ENCODE results near the gene GADL1.

The GADL1 gene

DNA sequence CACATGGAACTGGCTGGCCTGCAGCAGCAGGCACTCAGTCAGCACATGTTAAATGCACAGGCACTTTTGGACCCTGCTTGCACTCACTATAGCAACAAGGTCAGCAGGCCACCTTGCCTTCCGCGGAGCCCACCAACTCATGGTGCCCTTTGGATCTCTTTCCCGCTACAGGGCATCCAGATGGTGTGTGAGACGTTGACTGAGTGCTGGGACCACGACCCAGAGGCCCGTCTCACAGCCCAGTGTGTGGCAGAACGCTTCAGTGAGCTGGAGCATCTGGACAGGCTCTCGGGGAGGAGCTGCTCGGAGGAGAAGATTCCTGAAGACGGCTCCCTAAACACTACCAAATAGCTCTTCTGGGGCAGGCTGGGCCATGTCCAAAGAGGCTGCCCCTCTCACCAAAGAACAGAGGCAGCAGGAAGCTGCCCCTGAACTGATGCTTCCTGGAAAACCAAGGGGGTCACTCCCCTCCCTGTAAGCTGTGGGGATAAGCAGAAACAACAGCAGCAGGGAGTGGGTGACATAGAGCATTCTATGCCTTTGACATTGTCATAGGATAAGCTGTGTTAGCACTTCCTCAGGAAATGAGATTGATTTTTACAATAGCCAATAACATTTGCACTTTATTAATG, 203.1 kb downstream of the GADL1 start:
- TF ChIP-seq CTCF (IDR thresholded peaks at IDR 0.05; ENCODE audit: insufficient read depth, low read length) (no peak), POLR2AphosphoS5 (IDR thresholded peaks at IDR 0.05; ENCODE audit: low read depth) (no peak)
- TF ChIP-seq, protein P1, sequence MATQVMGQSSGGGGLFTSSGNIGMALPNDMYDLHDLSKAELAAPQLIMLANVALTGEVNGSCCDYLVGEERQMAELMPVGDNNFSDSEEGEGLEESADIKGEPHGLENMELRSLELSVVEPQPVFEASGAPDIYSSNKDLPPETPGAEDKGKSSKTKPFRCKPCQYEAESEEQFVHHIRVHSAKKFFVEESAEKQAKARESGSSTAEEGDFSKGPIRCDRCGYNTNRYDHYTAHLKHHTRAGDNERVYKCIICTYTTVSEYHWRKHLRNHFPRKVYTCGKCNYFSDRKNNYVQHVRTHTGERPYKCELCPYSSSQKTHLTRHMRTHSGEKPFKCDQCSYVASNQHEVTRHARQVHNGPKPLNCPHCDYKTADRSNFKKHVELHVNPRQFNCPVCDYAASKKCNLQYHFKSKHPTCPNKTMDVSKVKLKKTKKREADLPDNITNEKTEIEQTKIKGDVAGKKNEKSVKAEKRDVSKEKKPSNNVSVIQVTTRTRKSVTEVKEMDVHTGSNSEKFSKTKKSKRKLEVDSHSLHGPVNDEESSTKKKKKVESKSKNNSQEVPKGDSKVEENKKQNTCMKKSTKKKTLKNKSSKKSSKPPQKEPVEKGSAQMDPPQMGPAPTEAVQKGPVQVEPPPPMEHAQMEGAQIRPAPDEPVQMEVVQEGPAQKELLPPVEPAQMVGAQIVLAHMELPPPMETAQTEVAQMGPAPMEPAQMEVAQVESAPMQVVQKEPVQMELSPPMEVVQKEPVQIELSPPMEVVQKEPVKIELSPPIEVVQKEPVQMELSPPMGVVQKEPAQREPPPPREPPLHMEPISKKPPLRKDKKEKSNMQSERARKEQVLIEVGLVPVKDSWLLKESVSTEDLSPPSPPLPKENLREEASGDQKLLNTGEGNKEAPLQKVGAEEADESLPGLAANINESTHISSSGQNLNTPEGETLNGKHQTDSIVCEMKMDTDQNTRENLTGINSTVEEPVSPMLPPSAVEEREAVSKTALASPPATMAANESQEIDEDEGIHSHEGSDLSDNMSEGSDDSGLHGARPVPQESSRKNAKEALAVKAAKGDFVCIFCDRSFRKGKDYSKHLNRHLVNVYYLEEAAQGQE (IDR thresholded peaks at IDR 0.05; ENCODE audit: insufficient replicate concordance, low read depth): no peak
- DNase-seq (ENCODE audit: low read depth in 1 of 2, low spot score in 1 of 2): no peak
- no peak overlapping the region for H3K27ac ChIP-seq (replicated peaks)
- no peaks in the 10 kb centered on the region for H3K27me3 ChIP-seq (ENCODE audit: insufficient read depth, poor library complexity, severe bottlenecking)
- no peak overlapping the region for H3K4me3 ChIP-seq (replicated peaks; ENCODE audit: insufficient read depth, low read length)

GRCh38 chr3:30690199-30690598, 204.3 kb downstream of the GADL1 start:
- DNase-seq (ENCODE audit: low read depth in 1 of 2, low spot score in 1 of 2): no peak
- Histone ChIP-seq H3K27me3 (ENCODE audit: insufficient read depth, poor library complexity, severe bottlenecking) (no peaks in the 10 kb centered on the region), H3K4me3 (replicated peaks; ENCODE audit: insufficient read depth, low read length) (no peak overlapping the region), H3K27ac (replicated peaks) (no peak overlapping the region)
- TF ChIP-seq SPI1 (IDR thresholded peaks at IDR 0.05; ENCODE audit: borderline replicate concordance, low read depth) (no peak), CTCF (IDR thresholded peaks at IDR 0.05; ENCODE audit: insufficient read depth, low read length) (no peak), GABPA (IDR thresholded peaks at IDR 0.05; ENCODE audit: low read depth) (no peak), POLR2AphosphoS5 (IDR thresholded peaks at IDR 0.05; ENCODE audit: low read depth) (no peak)
- TF ChIP-seq, protein P1 (IDR thresholded peaks at IDR 0.05; ENCODE audit: insufficient replicate concordance, low read depth): no peak

- TF ChIP-seq GABPA (IDR thresholded peaks at IDR 0.05; ENCODE audit: low read depth) (no peak), POLR2AphosphoS5 (IDR thresholded peaks at IDR 0.05; ENCODE audit: low read depth) (no peak), CTCF (IDR thresholded peaks at IDR 0.05; ENCODE audit: insufficient read depth, low read length) (no peak), SPI1 (IDR thresholded peaks at IDR 0.05; ENCODE audit: borderline replicate concordance, low read depth) (no peak)
- TF ChIP-seq, protein P1 (IDR thresholded peaks at IDR 0.05; ENCODE audit: insufficient replicate concordance, low read depth): no peak
- DNase-seq (ENCODE audit: low read depth in 1 of 2, low spot score in 1 of 2): no peak
- H3K27ac ChIP-seq (replicated peaks): no peak overlapping the region
- no peak overlapping the region for H3K4me3 ChIP-seq (replicated peaks; ENCODE audit: insufficient read depth, low read length)
- H3K27me3 ChIP-seq (ENCODE audit: insufficient read depth, poor library complexity, severe bottlenecking): no peaks in the 10 kb centered on the region
Observed at GRCh38 chr3:30688776-30689641, 205.5 kb downstream of the GADL1 start.

Data from HL-60 (cell line).